Vagina (tissue), 2 donors: Measurements from ENCODE around the gene ABCC2.

Experiments
- POLR2A ChIP-seq, 2 donors: fragments of 450-650 bp; IDR thresholded peaks; one replicate each; pipeline ENCODE4 v1.6.1; 2017; ENCODE audit warnings: antibody characterized with exemption in 2 of 2, mild to moderate bottlenecking in 2 of 2, moderate library complexity in 2 of 2
- TF ChIP-seq, protein P1 (sequence below), 3 experiments: fragments of 450-650 bp in 2 of 3; fragments of 200-600 bp in 1 of 3; sonication (generic) in 1 of 3; IDR thresholded peaks; one replicate each; pipeline ENCODE4 v1.5.1; 2017 to 2019; ENCODE audit warnings: antibody characterized with exemption in 3 of 3, mild to moderate bottlenecking in 2 of 3, moderate library complexity in 2 of 3

DNA sequence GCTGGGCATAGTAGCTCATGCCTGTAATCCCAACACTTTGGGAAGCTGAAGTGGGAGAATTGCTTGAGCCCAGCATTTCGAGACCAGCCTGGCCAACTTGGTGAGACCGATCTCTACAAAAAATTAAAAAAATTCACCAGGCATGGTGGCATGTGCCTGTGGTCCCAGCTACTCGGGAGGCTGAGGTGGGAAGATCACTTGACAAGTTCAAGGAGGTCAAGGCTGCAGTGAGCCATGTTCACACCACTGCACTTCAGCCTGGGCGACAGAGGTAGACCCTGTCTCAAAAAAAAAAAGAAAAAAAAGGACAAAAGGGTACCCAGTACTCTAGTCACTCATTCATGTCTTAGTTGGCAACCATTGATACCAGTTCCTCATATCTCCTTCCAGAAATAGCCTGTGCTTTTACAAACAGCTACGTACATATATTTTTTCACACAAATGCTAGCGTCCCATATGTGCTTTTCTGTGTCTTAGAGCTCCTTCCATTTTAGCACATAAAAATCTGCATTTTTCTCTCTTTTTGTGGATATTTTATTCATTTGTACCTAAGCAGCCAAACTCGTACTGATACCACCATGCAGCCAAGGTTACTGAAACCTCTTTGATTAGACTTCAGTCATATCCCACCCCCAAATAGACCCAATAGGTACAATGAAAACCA is 5.5 kb downstream of the ABCC2 start:
- TF ChIP-seq, protein P1, sequence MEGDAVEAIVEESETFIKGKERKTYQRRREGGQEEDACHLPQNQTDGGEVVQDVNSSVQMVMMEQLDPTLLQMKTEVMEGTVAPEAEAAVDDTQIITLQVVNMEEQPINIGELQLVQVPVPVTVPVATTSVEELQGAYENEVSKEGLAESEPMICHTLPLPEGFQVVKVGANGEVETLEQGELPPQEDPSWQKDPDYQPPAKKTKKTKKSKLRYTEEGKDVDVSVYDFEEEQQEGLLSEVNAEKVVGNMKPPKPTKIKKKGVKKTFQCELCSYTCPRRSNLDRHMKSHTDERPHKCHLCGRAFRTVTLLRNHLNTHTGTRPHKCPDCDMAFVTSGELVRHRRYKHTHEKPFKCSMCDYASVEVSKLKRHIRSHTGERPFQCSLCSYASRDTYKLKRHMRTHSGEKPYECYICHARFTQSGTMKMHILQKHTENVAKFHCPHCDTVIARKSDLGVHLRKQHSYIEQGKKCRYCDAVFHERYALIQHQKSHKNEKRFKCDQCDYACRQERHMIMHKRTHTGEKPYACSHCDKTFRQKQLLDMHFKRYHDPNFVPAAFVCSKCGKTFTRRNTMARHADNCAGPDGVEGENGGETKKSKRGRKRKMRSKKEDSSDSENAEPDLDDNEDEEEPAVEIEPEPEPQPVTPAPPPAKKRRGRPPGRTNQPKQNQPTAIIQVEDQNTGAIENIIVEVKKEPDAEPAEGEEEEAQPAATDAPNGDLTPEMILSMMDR (IDR thresholded peaks at IDR 0.05), result no peak
- TF ChIP-seq POLR2A (IDR thresholded peaks at IDR 0.05), result no peak
